ENCODE measurements around the gene OR6P1. TPM values are rescaled to one million over a fixed set of nuclear protein-coding genes. Genes with fewer than 3 reads are reported as not detected.

OR6P1 gene
- not detected in 2 replicates for total RNA-seq

GRCh38 chr1:158570480-158570879, at the start of gene OR6P1:
Gene OR6P1 (minus strand): TSS chr1:158570580. CDS start chr1:158563604, 6,976 bp downstream.

GRCh38 chr1:158604968-158605367, 34.6 kb upstream of the OR6P1 start, which contains the start of gene OR10Z1:
Gene OR10Z1 (plus strand): TSS chr1:158605268. CDS start chr1:158606439, 1,171 bp downstream.

GRCh38 chr1:158579733-158580132, 9.4 kb upstream of the OR6P1 start, which contains the start of gene OR10X1:
Gene OR10X1 (minus strand): TSS chr1:158579899. CDS start chr1:158579899, 0 bp downstream.

GRCh38 chr1:158554352-158554751, 16.0 kb downstream of the OR6P1 start, which contains the start of gene OR6Y1:
Gene OR6Y1 (minus strand): TSS chr1:158554405. CDS start chr1:158548105, 6,300 bp downstream.

Other genes starting within 250 kb of the OR6P1 start
- not detected in 2 replicates for gene CD1B, start 239.0 kb downstream of the OR6P1 start, total RNA-seq
- gene CD1E, start 216.7 kb downstream of the OR6P1 start, total RNA-seq = not detected in 2 replicates
- not detected in 2 replicates for gene OR10T2, start 171.1 kb downstream of the OR6P1 start, total RNA-seq
- not detected in 2 replicates for gene OR10K2, start 144.3 kb downstream of the OR6P1 start, total RNA-seq
- not detected in 2 replicates for gene OR10K1, start 108.7 kb downstream of the OR6P1 start, total RNA-seq
- not detected in 2 replicates for gene OR10R2, start 98.4 kb downstream of the OR6P1 start, total RNA-seq
- gene OR6Y1, start 16.2 kb downstream of the OR6P1 start, total RNA-seq = not detected in 2 replicates
- not detected in 2 replicates for gene OR10X1, start 9.3 kb upstream of the OR6P1 start, total RNA-seq
- gene OR10Z1, start 34.7 kb upstream of the OR6P1 start, total RNA-seq = not detected in 2 replicates
- not detected in 2 replicates for gene SPTA1, start 116.1 kb upstream of the OR6P1 start, total RNA-seq
- gene OR6K2, start 130.1 kb upstream of the OR6P1 start, total RNA-seq = not detected in 2 replicates
- not detected in 2 replicates for gene OR6K3, start 150.1 kb upstream of the OR6P1 start, total RNA-seq
- not detected in 2 replicates for gene OR6K6, start 184.1 kb upstream of the OR6P1 start, total RNA-seq
- not detected in 2 replicates for gene OR6N1, start 201.6 kb upstream of the OR6P1 start, total RNA-seq
- not detected in 2 replicates for gene OR6N2, start 210.6 kb upstream of the OR6P1 start, total RNA-seq

Data from placental pericyte (primary cell).